ENCODE data around the gene LMBR1L. TPM values are rescaled to one million over a fixed set of nuclear protein-coding genes. Genes with fewer than 3 reads are reported as not detected.
A peak's percentile ranks its signal among the peaks of the same experiment; 100 is the strongest.

The LMBR1L gene
- polyA plus RNA-seq, 1 donor from 2014 or later: 344 TPM

DNA sequence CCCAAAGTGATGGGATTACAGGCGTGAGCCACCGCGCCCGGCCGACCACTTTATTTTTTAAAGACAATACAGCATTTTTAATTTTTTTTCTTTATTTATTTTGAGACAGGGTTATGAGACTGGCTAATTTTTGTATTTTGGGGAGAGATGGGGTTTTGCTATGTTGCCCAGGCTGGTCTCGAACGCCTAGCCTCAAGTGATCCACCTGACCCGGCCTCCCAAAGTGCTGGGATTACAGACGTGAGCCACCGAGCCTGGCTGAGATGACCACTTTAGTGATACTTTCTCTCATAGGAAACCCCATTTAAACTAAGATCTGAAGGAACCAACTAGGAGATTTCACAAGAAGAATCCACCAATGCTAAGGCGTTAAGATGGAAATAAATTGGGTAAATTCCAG lies 39.7 kb downstream of the LMBR1L start:
- Histone ChIP-seq H3K36me3 (ENCODE audit: insufficient read depth, low read length) (no peaks in the 10 kb centered on the region), H3K27me3 (ENCODE audit: insufficient read depth, low read depth, low read length) (peaks cover 4% of the 10 kb centered on the region), H3K9ac (ENCODE audit: low read length) (no peak overlapping the region)

DNA sequence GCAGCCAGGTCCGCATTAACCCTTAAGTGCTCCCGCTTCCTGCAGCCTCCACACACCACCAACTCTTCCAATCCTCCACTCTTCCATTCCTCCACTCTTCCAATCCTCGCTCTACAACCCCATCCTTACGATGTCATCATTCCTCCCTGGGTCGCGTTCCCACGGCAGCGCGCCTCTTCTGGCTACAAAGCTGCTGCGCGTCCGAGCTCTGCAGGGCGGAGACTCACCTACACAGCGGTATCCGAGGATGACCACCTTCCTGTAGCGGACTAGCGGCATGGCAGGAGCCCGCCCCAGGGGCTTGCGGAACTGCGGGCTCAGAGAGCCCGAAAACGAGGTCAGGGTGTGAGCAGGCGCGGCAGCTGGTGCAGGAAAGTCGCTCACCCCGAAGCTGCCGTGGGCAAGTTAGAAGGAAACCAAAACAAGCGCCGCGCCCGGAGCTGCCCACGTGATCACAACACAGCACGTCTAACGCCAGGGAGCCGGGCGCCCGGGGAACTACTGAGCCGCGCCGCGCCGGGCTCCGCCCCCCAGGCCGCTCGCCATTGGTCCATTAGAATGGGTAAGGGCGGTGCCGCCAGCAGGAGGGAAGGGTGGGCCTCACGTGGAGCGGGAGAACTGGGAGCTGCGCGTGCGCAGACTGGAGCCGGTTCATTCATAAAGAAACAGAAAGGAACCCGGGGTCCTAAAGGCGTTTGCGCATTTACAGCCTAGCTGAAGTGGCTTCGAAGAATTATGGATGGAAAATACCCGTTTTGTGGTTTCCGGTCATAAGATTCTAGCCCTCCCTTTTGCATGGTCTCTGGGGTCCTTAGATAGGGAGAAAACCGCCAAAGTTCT lies 40.9 kb downstream of the LMBR1L start, which contains the start of gene RHEBL1:
RHEBL1 (minus strand) TSS at position 473 of the 840 bp plus-strand sequence; CDS start at position 279, 194 bp downstream.
- peak; percentile 56 for TF ChIP-seq TAF1 (IDR thresholded peaks at IDR 0.05; ENCODE audit: low read depth)
- TF ChIP-seq EZH2 (IDR thresholded peaks at IDR 0.05; ENCODE audit: borderline replicate concordance, insufficient read depth, low read length, poor library complexity, severe bottlenecking): no peak
- TF ChIP-seq POLR2AphosphoS5 (IDR thresholded peaks at IDR 0.05): no peak
- peak; percentile 23 for TF ChIP-seq SMC3 (conservative IDR thresholded peaks at IDR 0.05; ENCODE audit: poor library complexity)
- TF ChIP-seq RAD21 (conservative IDR thresholded peaks at IDR 0.05): no peak
- peak; percentile 94 for TF ChIP-seq MXI1 (conservative IDR thresholded peaks at IDR 0.05; ENCODE audit: poor library complexity, severe bottlenecking)
- peak; percentile 44 for TF ChIP-seq EP300 (conservative IDR thresholded peaks at IDR 0.05; ENCODE audit: poor library complexity, severe bottlenecking)
- TF ChIP-seq, protein P1, sequence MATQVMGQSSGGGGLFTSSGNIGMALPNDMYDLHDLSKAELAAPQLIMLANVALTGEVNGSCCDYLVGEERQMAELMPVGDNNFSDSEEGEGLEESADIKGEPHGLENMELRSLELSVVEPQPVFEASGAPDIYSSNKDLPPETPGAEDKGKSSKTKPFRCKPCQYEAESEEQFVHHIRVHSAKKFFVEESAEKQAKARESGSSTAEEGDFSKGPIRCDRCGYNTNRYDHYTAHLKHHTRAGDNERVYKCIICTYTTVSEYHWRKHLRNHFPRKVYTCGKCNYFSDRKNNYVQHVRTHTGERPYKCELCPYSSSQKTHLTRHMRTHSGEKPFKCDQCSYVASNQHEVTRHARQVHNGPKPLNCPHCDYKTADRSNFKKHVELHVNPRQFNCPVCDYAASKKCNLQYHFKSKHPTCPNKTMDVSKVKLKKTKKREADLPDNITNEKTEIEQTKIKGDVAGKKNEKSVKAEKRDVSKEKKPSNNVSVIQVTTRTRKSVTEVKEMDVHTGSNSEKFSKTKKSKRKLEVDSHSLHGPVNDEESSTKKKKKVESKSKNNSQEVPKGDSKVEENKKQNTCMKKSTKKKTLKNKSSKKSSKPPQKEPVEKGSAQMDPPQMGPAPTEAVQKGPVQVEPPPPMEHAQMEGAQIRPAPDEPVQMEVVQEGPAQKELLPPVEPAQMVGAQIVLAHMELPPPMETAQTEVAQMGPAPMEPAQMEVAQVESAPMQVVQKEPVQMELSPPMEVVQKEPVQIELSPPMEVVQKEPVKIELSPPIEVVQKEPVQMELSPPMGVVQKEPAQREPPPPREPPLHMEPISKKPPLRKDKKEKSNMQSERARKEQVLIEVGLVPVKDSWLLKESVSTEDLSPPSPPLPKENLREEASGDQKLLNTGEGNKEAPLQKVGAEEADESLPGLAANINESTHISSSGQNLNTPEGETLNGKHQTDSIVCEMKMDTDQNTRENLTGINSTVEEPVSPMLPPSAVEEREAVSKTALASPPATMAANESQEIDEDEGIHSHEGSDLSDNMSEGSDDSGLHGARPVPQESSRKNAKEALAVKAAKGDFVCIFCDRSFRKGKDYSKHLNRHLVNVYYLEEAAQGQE (IDR thresholded peaks at IDR 0.05; ENCODE audit: borderline replicate concordance): peak; percentile 30
- TF ChIP-seq, protein P2, sequence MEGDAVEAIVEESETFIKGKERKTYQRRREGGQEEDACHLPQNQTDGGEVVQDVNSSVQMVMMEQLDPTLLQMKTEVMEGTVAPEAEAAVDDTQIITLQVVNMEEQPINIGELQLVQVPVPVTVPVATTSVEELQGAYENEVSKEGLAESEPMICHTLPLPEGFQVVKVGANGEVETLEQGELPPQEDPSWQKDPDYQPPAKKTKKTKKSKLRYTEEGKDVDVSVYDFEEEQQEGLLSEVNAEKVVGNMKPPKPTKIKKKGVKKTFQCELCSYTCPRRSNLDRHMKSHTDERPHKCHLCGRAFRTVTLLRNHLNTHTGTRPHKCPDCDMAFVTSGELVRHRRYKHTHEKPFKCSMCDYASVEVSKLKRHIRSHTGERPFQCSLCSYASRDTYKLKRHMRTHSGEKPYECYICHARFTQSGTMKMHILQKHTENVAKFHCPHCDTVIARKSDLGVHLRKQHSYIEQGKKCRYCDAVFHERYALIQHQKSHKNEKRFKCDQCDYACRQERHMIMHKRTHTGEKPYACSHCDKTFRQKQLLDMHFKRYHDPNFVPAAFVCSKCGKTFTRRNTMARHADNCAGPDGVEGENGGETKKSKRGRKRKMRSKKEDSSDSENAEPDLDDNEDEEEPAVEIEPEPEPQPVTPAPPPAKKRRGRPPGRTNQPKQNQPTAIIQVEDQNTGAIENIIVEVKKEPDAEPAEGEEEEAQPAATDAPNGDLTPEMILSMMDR (IDR thresholded peaks at IDR 0.05; ENCODE audit: poor library complexity, severe bottlenecking): peak; percentile 58
- no peaks in the 10 kb centered on the region for H3K36me3 ChIP-seq (ENCODE audit: insufficient read depth, low read length)
- H3K9me2 ChIP-seq (ENCODE audit: insufficient read depth, low read length): no peaks in the 10 kb centered on the region
- H3K4me3 ChIP-seq (ENCODE audit: low read length): peak within 1 kb of the TSS; percentile 89
- H3K9ac ChIP-seq (ENCODE audit: low read length): peak within 1 kb of the TSS; percentile 66
- H2AFZ ChIP-seq (ENCODE audit: low read depth, low read length): peak within 1 kb of the TSS; percentile 80
- no peak within 1 kb of the TSS for H3K27ac ChIP-seq (ENCODE audit: low read length)
- H3K79me2 ChIP-seq (replicated peaks; ENCODE audit: insufficient read depth, low read length): no peaks in the 10 kb centered on the region
- H3K9me3 ChIP-seq (ENCODE audit: low read length): no peaks in the 10 kb centered on the region
- H3F3A ChIP-seq (ENCODE audit: insufficient read depth, low read length, poor library complexity, severe bottlenecking): no peaks in the 10 kb centered on the region
- peak within 1 kb of the TSS; percentile 85 for H3K4me2 ChIP-seq (ENCODE audit: low read length)
- H3K27me3 ChIP-seq (ENCODE audit: insufficient read depth, low read depth, low read length): peaks cover 4% of the 10 kb centered on the region
- H4K20me1 ChIP-seq (ENCODE audit: insufficient read depth): no peaks in the 10 kb centered on the region

More for the DNA sequence above, 39.7 kb downstream of the LMBR1L start:
- no peak overlapping the region for H3K27ac ChIP-seq (ENCODE audit: low read length)
- H3K9me3 ChIP-seq (ENCODE audit: low read length): no peaks in the 10 kb centered on the region
- no peaks in the 10 kb centered on the region for H3F3A ChIP-seq (ENCODE audit: insufficient read depth, low read length, poor library complexity, severe bottlenecking)
- H2AFZ ChIP-seq (ENCODE audit: low read depth, low read length): no peak overlapping the region
- H3K4me2 ChIP-seq (ENCODE audit: low read length): no peak overlapping the region
- no peak overlapping the region for H3K4me3 ChIP-seq (ENCODE audit: low read length)
- no peaks in the 10 kb centered on the region for H3K9me2 ChIP-seq (ENCODE audit: insufficient read depth, low read length)
- H3K79me2 ChIP-seq (replicated peaks; ENCODE audit: insufficient read depth, low read length): no peaks in the 10 kb centered on the region
- no peaks in the 10 kb centered on the region for H4K20me1 ChIP-seq (ENCODE audit: insufficient read depth)
- no peak for TF ChIP-seq MXI1 (conservative IDR thresholded peaks at IDR 0.05; ENCODE audit: poor library complexity, severe bottlenecking)
- no peak for TF ChIP-seq EZH2 (IDR thresholded peaks at IDR 0.05; ENCODE audit: borderline replicate concordance, insufficient read depth, low read length, poor library complexity, severe bottlenecking)
- TF ChIP-seq, protein P2 (IDR thresholded peaks at IDR 0.05; ENCODE audit: poor library complexity, severe bottlenecking): no peak
- no peak for TF ChIP-seq POLR2AphosphoS5 (IDR thresholded peaks at IDR 0.05)
- TF ChIP-seq RAD21 (conservative IDR thresholded peaks at IDR 0.05): no peak
- no peak for TF ChIP-seq SMC3 (conservative IDR thresholded peaks at IDR 0.05; ENCODE audit: poor library complexity)
- no peak for TF ChIP-seq TAF1 (IDR thresholded peaks at IDR 0.05; ENCODE audit: low read depth)

All from neural cell (in vitro differentiated cells).